ENCODE data around the gene TBC1D5. TPM values are rescaled to one million over a fixed set of nuclear protein-coding genes. Genes with fewer than 3 reads are reported as not detected.

TBC1D5 gene
- total and polyA plus RNA-seq, 2 donors (not counting 1 experiment from before 2014, with no cell fraction given), result 22.6 to 111 TPM

DNA sequence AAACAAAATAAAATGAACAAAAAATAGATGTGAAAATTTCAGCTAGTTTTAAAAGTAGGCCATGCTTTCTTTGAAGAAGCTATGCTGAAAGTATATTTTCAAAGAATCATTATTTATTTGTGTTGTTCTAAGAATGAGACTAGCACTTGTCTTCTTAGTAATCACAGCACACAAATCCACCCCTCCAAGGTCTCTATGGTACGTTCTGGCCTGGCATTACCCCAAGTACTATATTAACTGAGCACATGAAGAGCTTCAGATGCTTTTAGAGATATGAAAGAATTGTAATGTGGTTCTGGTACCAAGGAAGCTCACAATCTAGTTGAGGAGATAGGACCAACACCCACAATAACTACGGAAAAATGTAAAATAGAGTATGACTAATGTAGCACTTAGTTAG lies 441.2 kb downstream of the TBC1D5 start:
- POLR2A ChIA-PET, result no interaction called here
- H3K79me2 ChIP-seq (ENCODE audit: control insufficient read depth, insufficient read depth, low read length), result no peaks in the 10 kb centered on the region
- intact Hi-C loops (cut with micrococcal nuclease), result no loop called here
- no peak overlapping the region for H2AFZ ChIP-seq (ENCODE audit: insufficient read depth, low read depth, low read length, poor library complexity, severe bottlenecking)
- Mint-ChIP-seq H3K27me3 (no peaks in the 10 kb centered on the region), H3K4me3 (no peak overlapping the region), H3K9me3 (ENCODE audit: insufficient read depth) (no peaks in the 10 kb centered on the region), H3K27ac (no peak overlapping the region), H3K4me1 (peaks cover 3% of the 10 kb centered on the region)
- no peak for TF ChIP-seq EZH2 (IDR thresholded peaks at IDR 0.05; ENCODE audit: borderline replicate concordance, insufficient read depth, low read depth, low read length, poor library complexity, severe bottlenecking)
- TF ChIP-seq, protein P1, sequence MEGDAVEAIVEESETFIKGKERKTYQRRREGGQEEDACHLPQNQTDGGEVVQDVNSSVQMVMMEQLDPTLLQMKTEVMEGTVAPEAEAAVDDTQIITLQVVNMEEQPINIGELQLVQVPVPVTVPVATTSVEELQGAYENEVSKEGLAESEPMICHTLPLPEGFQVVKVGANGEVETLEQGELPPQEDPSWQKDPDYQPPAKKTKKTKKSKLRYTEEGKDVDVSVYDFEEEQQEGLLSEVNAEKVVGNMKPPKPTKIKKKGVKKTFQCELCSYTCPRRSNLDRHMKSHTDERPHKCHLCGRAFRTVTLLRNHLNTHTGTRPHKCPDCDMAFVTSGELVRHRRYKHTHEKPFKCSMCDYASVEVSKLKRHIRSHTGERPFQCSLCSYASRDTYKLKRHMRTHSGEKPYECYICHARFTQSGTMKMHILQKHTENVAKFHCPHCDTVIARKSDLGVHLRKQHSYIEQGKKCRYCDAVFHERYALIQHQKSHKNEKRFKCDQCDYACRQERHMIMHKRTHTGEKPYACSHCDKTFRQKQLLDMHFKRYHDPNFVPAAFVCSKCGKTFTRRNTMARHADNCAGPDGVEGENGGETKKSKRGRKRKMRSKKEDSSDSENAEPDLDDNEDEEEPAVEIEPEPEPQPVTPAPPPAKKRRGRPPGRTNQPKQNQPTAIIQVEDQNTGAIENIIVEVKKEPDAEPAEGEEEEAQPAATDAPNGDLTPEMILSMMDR (IDR thresholded peaks at IDR 0.05), result no peak
- DNase-seq (no peak), ATAC-seq (ENCODE audit: low read depth) (no peak)
- no peak overlapping the region for H3K4me2 ChIP-seq (replicated peaks; ENCODE audit: low read depth, low read length, poor library complexity, severe bottlenecking)
- no peak overlapping the region for H3K4me3 ChIP-seq (ENCODE audit: control extremely low read depth in 1 of 5, extremely low read depth in 1 of 5, insufficient read depth in 1 of 5, low read depth in 2 of 5, low read length in 4 of 5)
- no CpG with 5 or more reads among the region's 2 CpGs for WGBS (ENCODE audit: insufficient coverage)
- H3K27ac ChIP-seq (ENCODE audit: low read length in 2 of 2), result no peak overlapping the region
- H3K36me3 ChIP-seq (replicated peaks in 1 of 2; ENCODE audit: control extremely low read depth in 1 of 2, control insufficient read depth in 1 of 2, extremely low read depth in 1 of 2, insufficient read depth in 2 of 2, low read length in 1 of 2), result peaks cover 6 to 9% of the 10 kb centered on the region in 2 experiments
- no peak overlapping the region for H3K9ac ChIP-seq (ENCODE audit: low read length)
- CTCF ChIA-PET, result interaction anchor here (1.1 kb wide), 1 partner anchor 12 kb away, joined by 3 read pairs; no protein-coding TSS in a partner anchor
- no peaks in the 10 kb centered on the region for H3K4me1 ChIP-seq (ENCODE audit: control insufficient read depth in 2 of 2, insufficient read depth in 2 of 2, low read length in 2 of 2)
- H4K20me1 ChIP-seq (ENCODE audit: control insufficient read depth, insufficient read depth, low read length, poor library complexity, severe bottlenecking), result no peaks in the 10 kb centered on the region
- no peaks in the 10 kb centered on the region for H3K9me3 ChIP-seq (ENCODE audit: control extremely low read depth in 1 of 3, control insufficient read depth in 2 of 3, insufficient read depth in 1 of 3, low read length in 2 of 3)
- H3K27me3 ChIP-seq (replicated peaks in 1 of 4; ENCODE audit: control extremely low read depth in 1 of 4, control insufficient read depth in 3 of 4, insufficient read depth in 4 of 4, low read length in 3 of 4), result no peaks in the 10 kb centered on the region

DNA sequence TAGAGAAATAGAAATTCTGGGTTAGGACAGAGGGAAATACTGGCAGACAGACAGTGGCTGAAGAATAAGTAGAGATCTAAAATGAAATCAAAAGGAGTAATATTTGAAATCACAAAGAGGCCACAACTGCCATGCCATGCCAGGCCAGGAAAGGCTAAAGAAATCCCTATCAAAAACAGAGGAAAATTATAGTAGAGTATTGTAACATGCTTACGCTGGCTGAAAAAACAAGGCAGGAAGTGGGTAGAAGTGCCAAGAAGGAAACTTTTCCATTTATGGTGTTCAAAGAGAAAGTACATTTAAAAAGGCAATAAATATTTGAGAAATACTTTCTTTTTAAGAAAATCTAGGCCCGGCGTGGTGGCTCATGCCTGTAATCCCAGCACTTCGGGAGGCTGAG lies 442.0 kb downstream of the TBC1D5 start:
- no peak overlapping the region for H3K4me2 ChIP-seq (replicated peaks; ENCODE audit: low read depth, low read length, poor library complexity, severe bottlenecking)
- DNase-seq (no peak), ATAC-seq (ENCODE audit: low read depth) (no peak)
- intact Hi-C loops (cut with micrococcal nuclease), result no loop called here
- Mint-ChIP-seq H3K27me3 (no peaks in the 10 kb centered on the region), H3K9me3 (ENCODE audit: insufficient read depth) (no peaks in the 10 kb centered on the region), H3K4me1 (peaks cover 3% of the 10 kb centered on the region), H3K27ac (no peak overlapping the region), H3K4me3 (no peak overlapping the region)
- CTCF ChIA-PET, result no interaction called here
- POLR2A ChIA-PET, result no interaction called here
- no peak overlapping the region for H3K27ac ChIP-seq (ENCODE audit: low read length in 2 of 2)
- no peaks in the 10 kb centered on the region for H3K4me1 ChIP-seq (ENCODE audit: control insufficient read depth in 2 of 2, insufficient read depth in 2 of 2, low read length in 2 of 2)
- H3K9me3 ChIP-seq (ENCODE audit: control extremely low read depth in 1 of 3, control insufficient read depth in 2 of 3, insufficient read depth in 1 of 3, low read length in 2 of 3), result no peaks in the 10 kb centered on the region
- 58% methylated on average over 3 of the region's 4 CpGs for WGBS (ENCODE audit: insufficient coverage)
- peaks cover 2 to 9% of the 10 kb centered on the region in 2 experiments for H3K36me3 ChIP-seq (replicated peaks in 1 of 2; ENCODE audit: control extremely low read depth in 1 of 2, control insufficient read depth in 1 of 2, extremely low read depth in 1 of 2, insufficient read depth in 2 of 2, low read length in 1 of 2)
- TF ChIP-seq, protein P1 (IDR thresholded peaks at IDR 0.05), result no peak
- no peak for TF ChIP-seq EZH2 (IDR thresholded peaks at IDR 0.05; ENCODE audit: borderline replicate concordance, insufficient read depth, low read depth, low read length, poor library complexity, severe bottlenecking)
- H3K4me3 ChIP-seq (ENCODE audit: control extremely low read depth in 1 of 5, extremely low read depth in 1 of 5, insufficient read depth in 1 of 5, low read depth in 2 of 5, low read length in 4 of 5), result no peak overlapping the region
- no peak overlapping the region for H3K9ac ChIP-seq (ENCODE audit: low read length)
- H4K20me1 ChIP-seq (ENCODE audit: control insufficient read depth, insufficient read depth, low read length, poor library complexity, severe bottlenecking), result no peaks in the 10 kb centered on the region
- no peaks in the 10 kb centered on the region for H3K79me2 ChIP-seq (ENCODE audit: control insufficient read depth, insufficient read depth, low read length)
- no peak overlapping the region for H2AFZ ChIP-seq (ENCODE audit: insufficient read depth, low read depth, low read length, poor library complexity, severe bottlenecking)
- H3K27me3 ChIP-seq (replicated peaks in 1 of 4; ENCODE audit: control extremely low read depth in 1 of 4, control insufficient read depth in 3 of 4, insufficient read depth in 4 of 4, low read length in 3 of 4), result no peaks in the 10 kb centered on the region

Measured in B cell (primary cell).